HL-60 (cell line): ENCODE results near the gene RPP30.

Source experiments
- DNase-seq, 2 experiments: peaks; one replicate each; pipeline ENCODE4 v3.0.0-alpha.2; 2010 to 2020; ENCODE audit warnings: low read depth in 1 of 2, low spot score in 1 of 2
- H3K27ac ChIP-seq: fragments of 250-450 bp; sonication (Bioruptor Pico); replicated peaks from 2 replicates; pipeline ENCODE4 v1.5.1; 2020; ENCODE audit warnings: mild to moderate bottlenecking, moderate library complexity
- H3K27me3 ChIP-seq: fragments of 250-450 bp; sonication (Bioruptor Pico); 2 replicates; pipeline ENCODE4 v1.5.1; 2021; ENCODE audit warnings: mild to moderate bottlenecking, moderate library complexity; ENCODE audit not compliant: insufficient read depth, poor library complexity, severe bottlenecking
- H3K4me3 ChIP-seq: replicated peaks from 2 replicates; pipeline ENCODE4 v1.5.1; 2011; ENCODE audit warnings: mild to moderate bottlenecking, control low read depth, low read length; ENCODE audit not compliant: insufficient read depth
- GABPA ChIP-seq: IDR thresholded peaks from 2 replicates; pipeline ENCODE4 v1.6.1; 2012; ENCODE audit warnings: low read depth
- POLR2AphosphoS5 ChIP-seq: IDR thresholded peaks from 2 replicates; pipeline ENCODE4 v1.6.1; 2012; ENCODE audit warnings: low read depth
- SPI1 ChIP-seq: IDR thresholded peaks from 2 replicates; pipeline ENCODE4 v1.6.1; 2012; ENCODE audit warnings: low read depth, mild to moderate bottlenecking, borderline replicate concordance
- TF ChIP-seq, protein P1 (sequence below): IDR thresholded peaks from 2 replicates; pipeline ENCODE4 v1.6.1; 2012; ENCODE audit warnings: low read depth; ENCODE audit not compliant: insufficient replicate concordance
- TF ChIP-seq, protein P2 (sequence below): IDR thresholded peaks from one replicate; pipeline ENCODE4 v1.5.1; 2011; ENCODE audit warnings: low read length, control low read depth, inconsistent platforms; ENCODE audit not compliant: insufficient read depth

The RPP30 gene

GRCh38 chr10:90917968-90918318 is 46.2 kb downstream of the RPP30 start:
- TF ChIP-seq GABPA: no peak
- TF ChIP-seq, protein P1, sequence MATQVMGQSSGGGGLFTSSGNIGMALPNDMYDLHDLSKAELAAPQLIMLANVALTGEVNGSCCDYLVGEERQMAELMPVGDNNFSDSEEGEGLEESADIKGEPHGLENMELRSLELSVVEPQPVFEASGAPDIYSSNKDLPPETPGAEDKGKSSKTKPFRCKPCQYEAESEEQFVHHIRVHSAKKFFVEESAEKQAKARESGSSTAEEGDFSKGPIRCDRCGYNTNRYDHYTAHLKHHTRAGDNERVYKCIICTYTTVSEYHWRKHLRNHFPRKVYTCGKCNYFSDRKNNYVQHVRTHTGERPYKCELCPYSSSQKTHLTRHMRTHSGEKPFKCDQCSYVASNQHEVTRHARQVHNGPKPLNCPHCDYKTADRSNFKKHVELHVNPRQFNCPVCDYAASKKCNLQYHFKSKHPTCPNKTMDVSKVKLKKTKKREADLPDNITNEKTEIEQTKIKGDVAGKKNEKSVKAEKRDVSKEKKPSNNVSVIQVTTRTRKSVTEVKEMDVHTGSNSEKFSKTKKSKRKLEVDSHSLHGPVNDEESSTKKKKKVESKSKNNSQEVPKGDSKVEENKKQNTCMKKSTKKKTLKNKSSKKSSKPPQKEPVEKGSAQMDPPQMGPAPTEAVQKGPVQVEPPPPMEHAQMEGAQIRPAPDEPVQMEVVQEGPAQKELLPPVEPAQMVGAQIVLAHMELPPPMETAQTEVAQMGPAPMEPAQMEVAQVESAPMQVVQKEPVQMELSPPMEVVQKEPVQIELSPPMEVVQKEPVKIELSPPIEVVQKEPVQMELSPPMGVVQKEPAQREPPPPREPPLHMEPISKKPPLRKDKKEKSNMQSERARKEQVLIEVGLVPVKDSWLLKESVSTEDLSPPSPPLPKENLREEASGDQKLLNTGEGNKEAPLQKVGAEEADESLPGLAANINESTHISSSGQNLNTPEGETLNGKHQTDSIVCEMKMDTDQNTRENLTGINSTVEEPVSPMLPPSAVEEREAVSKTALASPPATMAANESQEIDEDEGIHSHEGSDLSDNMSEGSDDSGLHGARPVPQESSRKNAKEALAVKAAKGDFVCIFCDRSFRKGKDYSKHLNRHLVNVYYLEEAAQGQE: no peak
- TF ChIP-seq, protein P2, sequence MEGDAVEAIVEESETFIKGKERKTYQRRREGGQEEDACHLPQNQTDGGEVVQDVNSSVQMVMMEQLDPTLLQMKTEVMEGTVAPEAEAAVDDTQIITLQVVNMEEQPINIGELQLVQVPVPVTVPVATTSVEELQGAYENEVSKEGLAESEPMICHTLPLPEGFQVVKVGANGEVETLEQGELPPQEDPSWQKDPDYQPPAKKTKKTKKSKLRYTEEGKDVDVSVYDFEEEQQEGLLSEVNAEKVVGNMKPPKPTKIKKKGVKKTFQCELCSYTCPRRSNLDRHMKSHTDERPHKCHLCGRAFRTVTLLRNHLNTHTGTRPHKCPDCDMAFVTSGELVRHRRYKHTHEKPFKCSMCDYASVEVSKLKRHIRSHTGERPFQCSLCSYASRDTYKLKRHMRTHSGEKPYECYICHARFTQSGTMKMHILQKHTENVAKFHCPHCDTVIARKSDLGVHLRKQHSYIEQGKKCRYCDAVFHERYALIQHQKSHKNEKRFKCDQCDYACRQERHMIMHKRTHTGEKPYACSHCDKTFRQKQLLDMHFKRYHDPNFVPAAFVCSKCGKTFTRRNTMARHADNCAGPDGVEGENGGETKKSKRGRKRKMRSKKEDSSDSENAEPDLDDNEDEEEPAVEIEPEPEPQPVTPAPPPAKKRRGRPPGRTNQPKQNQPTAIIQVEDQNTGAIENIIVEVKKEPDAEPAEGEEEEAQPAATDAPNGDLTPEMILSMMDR: no peak
- no peak for TF ChIP-seq SPI1
- no peak for TF ChIP-seq POLR2AphosphoS5
- H3K27ac ChIP-seq: no peak overlapping the region
- peaks cover 5% of the 10 kb centered on the region for H3K27me3 ChIP-seq
- H3K4me3 ChIP-seq: no peak overlapping the region
- no peak for DNase-seq

- no peak for TF ChIP-seq GABPA
- TF ChIP-seq SPI1: no peak
- TF ChIP-seq, protein P2: no peak
- TF ChIP-seq, protein P1: no peak
- no peak for TF ChIP-seq POLR2AphosphoS5
- H3K27me3 ChIP-seq: peaks cover 5% of the 10 kb centered on the region
- no peak overlapping the region for H3K27ac ChIP-seq
- DNase-seq: no peak
- H3K4me3 ChIP-seq: no peak overlapping the region
Measured at GRCh38 chr10:90919683-90920574, 48.2 kb downstream of the RPP30 start.

DNA sequence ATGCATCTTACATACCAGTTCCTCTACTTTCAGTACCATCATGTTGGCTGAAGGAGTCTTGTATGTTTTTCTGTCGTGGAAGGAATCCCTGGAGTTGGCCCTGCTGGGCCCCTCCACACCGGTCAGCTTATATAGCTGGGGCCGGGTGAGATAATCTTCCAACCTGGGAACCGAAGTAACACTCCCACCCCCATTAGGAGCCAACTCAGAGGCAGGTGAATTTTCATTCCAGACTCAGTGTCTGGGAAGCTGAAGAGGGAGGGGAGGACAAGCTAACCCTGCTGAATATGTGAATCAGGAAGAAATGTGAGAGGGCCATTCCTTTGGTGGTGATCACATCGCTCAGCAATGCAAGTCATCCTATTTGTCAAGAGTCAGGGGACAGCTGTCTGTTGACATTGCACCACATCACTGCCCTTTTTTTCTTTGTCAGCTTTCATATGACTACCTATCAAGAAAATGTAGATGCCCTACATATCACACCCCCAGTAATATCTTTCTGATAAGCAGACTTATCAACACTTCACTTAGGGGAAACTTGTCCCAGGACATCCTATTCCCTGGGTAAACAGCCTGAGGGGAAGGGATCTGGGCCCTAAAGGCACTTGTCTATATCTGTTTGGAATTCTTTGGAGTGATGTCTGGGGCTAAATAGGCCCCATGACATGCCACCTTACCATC is 49.4 kb downstream of the RPP30 start, which contains the start of gene ANKRD1:
ANKRD1 (minus strand) TSS at position 102 of the 681 bp plus-strand sequence; CDS start at position 42, 60 bp downstream.
- no peak within 1 kb of the TSS for H3K27ac ChIP-seq
- TF ChIP-seq, protein P2: no peak
- TF ChIP-seq POLR2AphosphoS5: no peak
- no peak for TF ChIP-seq GABPA
- TF ChIP-seq, protein P1: no peak
- TF ChIP-seq SPI1: no peak
- no peak within 1 kb of the TSS for H3K4me3 ChIP-seq
- no peak for DNase-seq
- H3K27me3 ChIP-seq: peaks cover 5% of the 10 kb centered on the region
